Suprapubic skin (tissue), 4 donors: ENCODE measurements around the gene GADD45G. TPM values are rescaled to one million over a fixed set of nuclear protein-coding genes. Genes with fewer than 3 reads are reported as not detected.
A peak's percentile ranks its signal among the peaks of the same experiment; 100 is the strongest.

Experiments
- DNase-seq, 2 donors: peaks; one replicate each; pipeline ENCODE4 v3.0.0-alpha.2; 2019; ENCODE audit warnings: low spot score in 2 of 2
- H3K27ac ChIP-seq: fragments of 200-600 bp; sonication (generic); one replicate; pipeline ENCODE4 v1.5.1; 2019
- H3K27me3 ChIP-seq: fragments of 200-600 bp; sonication (generic); one replicate; pipeline ENCODE4 v1.5.1; 2019
- H3K36me3 ChIP-seq: fragments of 200-600 bp; sonication (generic); one replicate; pipeline ENCODE4 v1.5.1; 2019
- H3K4me1 ChIP-seq: fragments of 200-600 bp; sonication (generic); one replicate; pipeline ENCODE4 v1.5.1; 2019
- H3K4me3 ChIP-seq: fragments of 200-600 bp; sonication (generic); one replicate; pipeline ENCODE4 v1.5.1; 2019; ENCODE audit warnings: mild to moderate bottlenecking
- H3K9me3 ChIP-seq: fragments of 200-600 bp; sonication (generic); one replicate; pipeline ENCODE4 v1.5.1; 2019
- EP300 ChIP-seq: sonication (generic); formaldehyde crosslinking; IDR thresholded peaks from one replicate; pipeline ENCODE4 v1.6.1; 2017; ENCODE audit warnings: antibody characterized with exemption
- POLR2A ChIP-seq, 2 donors: fragments of 450-650 bp; IDR thresholded peaks; one replicate each; pipeline ENCODE4 v1.6.1; 2017; ENCODE audit warnings: antibody characterized with exemption in 2 of 2, mild to moderate bottlenecking in 2 of 2, moderate library complexity in 2 of 2
- POLR2AphosphoS5 ChIP-seq, 3 donors: sonication (generic); formaldehyde crosslinking; IDR thresholded peaks; one replicate each; pipeline ENCODE4 v1.6.1; 2017; ENCODE audit warnings: antibody characterized with exemption in 3 of 3
- WGBS: methylation state at CpG from one replicate; pipeline ENCODE4 v1.1.5; 2018; 5-methylcytosine and 5-hydroxymethylcytosine counted together
- total RNA-seq, 4 donors: library from RNA; depleted of rRNA; stranded (reverse); fragments of >200 nt; gene quantifications; one replicate each; pipeline ENCODE4 v1.1.0, GENCODE V29; 2016
- TF ChIP-seq, protein P1 (sequence below), 2 donors: fragments of 200-600 bp in 1 of 2; fragments of 450-650 bp in 1 of 2; sonication (generic) in 1 of 2; IDR thresholded peaks; one replicate each; pipeline ENCODE4 v1.5.1; 2016 to 2019; ENCODE audit warnings: antibody characterized with exemption in 2 of 2, mild to moderate bottlenecking in 1 of 2, moderate library complexity in 1 of 2

The GADD45G gene
- total RNA-seq, 4 donors from 2014 or later, result 4.6 to 9.7 (median 6.2) TPM

DNA sequence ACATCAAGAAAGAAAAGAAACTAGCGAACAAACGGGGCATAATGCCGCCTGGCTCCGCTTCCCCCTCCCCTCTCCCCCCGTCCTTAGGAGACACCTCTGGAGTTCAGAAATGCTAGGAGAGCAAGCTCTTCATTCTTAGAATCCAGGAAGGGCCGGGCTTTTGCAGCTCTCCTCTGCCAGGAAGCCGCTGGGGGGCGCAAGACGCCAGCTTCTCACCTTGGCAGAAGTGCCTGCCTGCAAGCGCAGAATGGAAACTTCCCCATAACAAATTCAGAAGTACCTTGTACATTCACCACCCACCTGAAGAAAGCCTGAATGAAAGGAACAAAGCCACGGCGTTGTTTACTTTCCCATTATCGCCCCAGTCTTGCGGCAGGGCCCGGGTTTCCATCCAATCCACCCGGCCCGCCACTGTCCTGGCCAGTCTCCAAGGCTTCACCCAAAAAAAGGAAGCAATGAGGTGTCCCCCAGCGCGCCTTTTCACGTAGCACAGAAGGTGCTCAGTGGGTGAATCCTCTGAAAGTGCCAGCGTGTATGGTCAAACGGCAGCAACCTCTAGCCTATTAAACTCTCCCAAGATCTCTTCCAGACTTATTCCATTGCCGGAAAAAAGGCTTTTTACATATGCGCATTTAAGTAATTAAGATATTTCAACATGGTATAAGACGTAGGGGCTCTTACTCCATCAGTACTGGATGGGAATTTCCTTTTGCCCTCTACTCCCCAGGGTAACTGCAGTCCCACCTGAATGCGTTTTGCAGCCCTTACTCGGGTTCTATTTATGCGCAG, 1.6 kb upstream of the GADD45G start:
- TF ChIP-seq, protein P1, sequence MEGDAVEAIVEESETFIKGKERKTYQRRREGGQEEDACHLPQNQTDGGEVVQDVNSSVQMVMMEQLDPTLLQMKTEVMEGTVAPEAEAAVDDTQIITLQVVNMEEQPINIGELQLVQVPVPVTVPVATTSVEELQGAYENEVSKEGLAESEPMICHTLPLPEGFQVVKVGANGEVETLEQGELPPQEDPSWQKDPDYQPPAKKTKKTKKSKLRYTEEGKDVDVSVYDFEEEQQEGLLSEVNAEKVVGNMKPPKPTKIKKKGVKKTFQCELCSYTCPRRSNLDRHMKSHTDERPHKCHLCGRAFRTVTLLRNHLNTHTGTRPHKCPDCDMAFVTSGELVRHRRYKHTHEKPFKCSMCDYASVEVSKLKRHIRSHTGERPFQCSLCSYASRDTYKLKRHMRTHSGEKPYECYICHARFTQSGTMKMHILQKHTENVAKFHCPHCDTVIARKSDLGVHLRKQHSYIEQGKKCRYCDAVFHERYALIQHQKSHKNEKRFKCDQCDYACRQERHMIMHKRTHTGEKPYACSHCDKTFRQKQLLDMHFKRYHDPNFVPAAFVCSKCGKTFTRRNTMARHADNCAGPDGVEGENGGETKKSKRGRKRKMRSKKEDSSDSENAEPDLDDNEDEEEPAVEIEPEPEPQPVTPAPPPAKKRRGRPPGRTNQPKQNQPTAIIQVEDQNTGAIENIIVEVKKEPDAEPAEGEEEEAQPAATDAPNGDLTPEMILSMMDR (IDR thresholded peaks at IDR 0.05), result peak; percentile 88 to 91
- no peak for TF ChIP-seq EP300
- WGBS, result 1% methylated on average over 23 of the region's 28 CpGs
- H3K4me3 ChIP-seq, result peak overlapping the region; percentile 59

DNA sequence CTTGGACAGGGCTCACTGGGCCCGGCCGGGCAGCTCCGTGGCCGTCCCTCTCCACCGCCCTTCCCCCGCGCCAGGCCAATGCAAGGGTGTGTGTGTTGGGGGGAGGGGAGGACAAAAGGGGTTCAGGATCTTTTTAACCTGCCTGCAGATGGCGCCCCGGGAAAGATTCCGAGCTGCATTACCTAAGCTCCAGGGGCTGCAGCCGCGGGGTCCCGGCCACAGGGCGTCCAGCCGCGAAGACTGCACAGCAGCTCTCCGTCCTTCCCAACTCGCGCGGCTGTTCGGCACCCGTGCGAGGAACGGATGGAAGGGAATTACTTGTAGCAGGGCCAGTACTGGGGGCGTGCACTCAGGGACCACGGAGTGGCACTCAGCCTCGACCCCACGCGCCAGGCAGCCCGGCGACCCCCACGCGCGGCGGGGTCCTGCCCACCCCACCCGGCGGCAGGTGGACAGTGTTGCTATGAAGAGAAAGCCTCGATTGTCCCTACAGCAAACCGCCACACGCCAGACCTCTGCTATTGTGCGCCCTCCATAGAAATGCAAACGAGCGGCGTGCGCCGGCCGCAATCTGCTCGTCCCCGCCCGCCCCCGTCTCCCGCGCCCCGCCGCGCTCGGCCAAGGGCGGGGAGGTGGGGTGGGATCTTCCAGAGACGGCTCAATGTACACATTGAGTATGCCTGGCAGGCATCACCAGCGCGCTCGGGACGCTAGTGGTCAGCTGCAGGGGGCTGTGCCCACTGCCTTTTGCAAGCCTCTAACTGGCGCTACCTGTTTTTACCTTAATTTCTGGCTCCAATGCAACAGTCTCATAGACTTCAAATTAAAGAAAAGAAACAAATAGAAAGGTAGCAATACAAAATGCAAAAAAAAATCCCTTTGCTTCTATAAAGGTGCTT, 796 bp upstream of the GADD45G start:
- Histone ChIP-seq H3K27ac (peak overlapping the region; percentile 46), H3K27me3 (no peaks in the 10 kb centered on the region), H3K36me3 (no peaks in the 10 kb centered on the region), H3K4me3 (peak overlapping the region; percentile 59), H3K4me1 (peaks cover 49% of the 10 kb centered on the region), H3K9me3 (no peaks in the 10 kb centered on the region)
- TF ChIP-seq POLR2A (IDR thresholded peaks at IDR 0.05), result no peak
- no peak for TF ChIP-seq EP300
- no peak for TF ChIP-seq POLR2AphosphoS5 (IDR thresholded peaks at IDR 0.05)
- TF ChIP-seq, protein P1 (IDR thresholded peaks at IDR 0.05), result peak in 1 of 2 donors; percentile 14
- DNase-seq, result peak; percentile 78 to 82
- under 1% methylated on average over 8 of the region's 64 CpGs for WGBS

More for the DNA sequence above, 1.6 kb upstream of the GADD45G start:
- H3K27ac ChIP-seq, result peak overlapping the region; percentile 46
- no peaks in the 10 kb centered on the region for H3K27me3 ChIP-seq
- H3K36me3 ChIP-seq, result no peaks in the 10 kb centered on the region
- peaks cover 49% of the 10 kb centered on the region for H3K4me1 ChIP-seq
- DNase-seq, result peak; percentile 88 to 91
- H3K9me3 ChIP-seq, result no peaks in the 10 kb centered on the region

DNA sequence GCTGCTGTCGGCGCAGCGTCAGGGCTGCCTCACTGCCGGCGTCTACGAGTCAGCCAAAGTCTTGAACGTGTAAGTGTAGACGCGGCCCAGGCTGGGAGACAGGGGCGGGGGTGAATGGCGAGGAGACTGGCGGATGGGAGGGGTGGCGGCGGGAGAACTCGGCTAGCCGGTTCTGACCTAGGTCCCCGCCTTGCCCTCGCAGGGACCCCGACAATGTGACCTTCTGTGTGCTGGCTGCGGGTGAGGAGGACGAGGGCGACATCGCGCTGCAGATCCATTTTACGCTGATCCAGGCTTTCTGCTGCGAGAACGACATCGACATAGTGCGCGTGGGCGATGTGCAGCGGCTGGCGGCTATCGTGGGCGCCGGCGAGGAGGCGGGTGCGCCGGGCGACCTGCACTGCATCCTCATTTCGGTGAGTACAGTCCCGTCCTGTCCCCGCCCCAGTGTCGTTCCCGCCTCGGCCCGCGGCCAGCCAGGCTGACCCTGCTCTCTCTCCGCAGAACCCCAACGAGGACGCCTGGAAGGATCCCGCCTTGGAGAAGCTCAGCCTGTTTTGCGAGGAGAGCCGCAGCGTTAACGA, 745 bp downstream of the GADD45G start:
- no CpG with 5 or more reads among the region's 57 CpGs for WGBS
- Histone ChIP-seq H3K27ac (peak overlapping the region; percentile 88), H3K9me3 (no peaks in the 10 kb centered on the region), H3K36me3 (no peaks in the 10 kb centered on the region), H3K4me3 (peak overlapping the region; percentile 59), H3K27me3 (no peaks in the 10 kb centered on the region), H3K4me1 (peaks cover 49% of the 10 kb centered on the region)
- DNase-seq, result peak; percentile 86
- TF ChIP-seq, protein P1 (IDR thresholded peaks at IDR 0.05), result no peak
- no peak for TF ChIP-seq POLR2AphosphoS5 (IDR thresholded peaks at IDR 0.05)

DNA sequence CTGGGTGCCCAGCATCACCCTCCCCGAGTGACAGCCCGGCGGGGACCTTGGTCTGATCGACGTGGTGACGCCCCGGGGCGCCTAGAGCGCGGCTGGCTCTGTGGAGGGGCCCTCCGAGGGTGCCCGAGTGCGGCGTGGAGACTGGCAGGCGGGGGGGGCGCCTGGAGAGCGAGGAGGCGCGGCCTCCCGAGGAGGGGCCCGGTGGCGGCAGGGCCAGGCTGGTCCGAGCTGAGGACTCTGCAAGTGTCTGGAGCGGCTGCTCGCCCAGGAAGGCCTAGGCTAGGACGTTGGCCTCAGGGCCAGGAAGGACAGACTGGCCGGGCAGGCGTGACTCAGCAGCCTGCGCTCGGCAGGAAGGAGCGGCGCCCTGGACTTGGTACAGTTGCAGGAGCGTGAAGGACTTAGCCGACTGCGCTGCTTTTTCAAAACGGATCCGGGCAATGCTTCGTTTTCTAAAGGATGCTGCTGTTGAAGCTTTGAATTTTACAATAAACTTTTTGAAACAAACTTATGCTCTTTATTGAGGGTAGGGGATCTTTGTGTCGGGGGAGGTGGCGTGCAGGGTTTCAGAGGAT, 1.3 kb downstream of the GADD45G start:
- Histone ChIP-seq H3K9me3 (no peaks in the 10 kb centered on the region), H3K27ac (peak overlapping the region; percentile 88), H3K27me3 (no peaks in the 10 kb centered on the region), H3K4me1 (peaks cover 49% of the 10 kb centered on the region), H3K4me3 (peak overlapping the region; percentile 59), H3K36me3 (no peaks in the 10 kb centered on the region)
- 28% methylated on average over 18 of the region's 40 CpGs for WGBS
- peak; percentile 85 to 90 for DNase-seq
- TF ChIP-seq, protein P1 (IDR thresholded peaks at IDR 0.05), result no peak
- TF ChIP-seq POLR2A (IDR thresholded peaks at IDR 0.05) (no peak), EP300 (no peak), POLR2AphosphoS5 (IDR thresholded peaks at IDR 0.05) (no peak)
